Middle frontal gyrus (tissue), 1 donor: ENCODE results near the gene CCNL1.

Source experiments
- DNase-seq: peaks from one replicate; pipeline ENCODE4 v3.0.0-alpha.2; 2015; ENCODE audit warnings: low spot score; ENCODE audit errors: extremely low spot score

Gene CCNL1

DNA sequence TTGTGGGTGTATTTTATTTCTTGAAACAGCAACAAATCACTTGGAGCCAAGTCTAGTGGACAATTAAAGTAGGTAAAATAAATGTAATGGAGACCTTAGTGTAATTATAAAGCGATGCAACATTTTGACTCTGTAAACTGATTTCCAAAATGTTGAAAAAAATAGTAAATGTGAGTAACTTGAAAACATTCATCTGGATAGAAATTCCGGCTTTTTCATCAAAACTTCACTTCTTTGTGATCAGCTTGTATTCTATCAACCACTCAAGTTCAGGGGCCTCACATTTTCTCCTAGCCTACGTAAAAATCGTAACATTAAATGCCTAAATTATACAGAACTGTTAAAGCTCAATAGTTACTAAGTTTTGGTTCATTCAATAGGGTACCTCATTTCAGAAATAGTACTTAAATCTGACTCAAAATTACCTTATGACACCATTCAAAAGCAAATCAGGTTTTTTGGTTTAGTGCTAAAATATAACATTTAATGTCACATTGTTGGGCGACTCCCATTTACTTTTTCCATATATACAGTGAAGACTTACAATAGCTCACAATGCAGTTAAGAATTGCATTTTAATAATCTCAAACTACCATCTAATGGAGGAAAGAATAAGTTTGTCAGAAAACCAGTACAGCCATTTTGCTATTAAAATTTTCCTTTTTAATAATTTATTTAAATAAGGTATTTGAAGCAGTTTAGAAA lies 12.7 kb downstream of the CCNL1 start:
- DNase-seq, result no peak

DNA sequence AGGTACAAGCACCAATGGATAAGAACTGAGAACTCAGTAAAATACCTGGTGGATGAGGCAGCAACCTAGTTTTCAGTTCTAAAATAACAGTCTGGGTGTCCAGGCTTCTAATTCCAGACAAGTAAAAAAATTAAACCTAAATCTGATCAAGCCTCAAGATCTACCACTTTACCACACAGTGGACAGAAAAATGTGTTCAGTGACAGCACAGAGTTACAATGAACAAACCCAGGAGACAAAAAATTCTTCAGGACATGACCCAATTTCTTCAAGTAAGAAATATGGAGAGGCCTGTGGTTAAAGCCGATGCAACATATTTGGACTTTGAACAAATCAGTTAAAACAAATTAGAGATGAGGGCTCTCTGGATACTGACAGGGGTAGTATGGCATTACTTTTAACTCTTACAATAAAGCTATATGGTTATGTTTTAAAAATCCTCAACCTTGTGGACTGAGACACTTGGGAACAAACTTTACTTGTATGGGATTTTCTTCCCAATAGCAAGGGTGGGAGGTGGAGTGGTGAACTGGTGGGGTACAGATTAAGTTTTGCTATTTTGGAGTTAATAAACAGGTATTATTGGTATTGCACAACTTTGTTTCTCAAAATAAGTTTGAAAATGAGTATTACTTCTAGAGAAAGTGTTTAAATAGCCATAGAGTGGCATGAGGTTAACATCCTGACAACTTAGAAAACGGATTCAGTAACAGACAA lies 14.2 kb downstream of the CCNL1 start:
- no peak for DNase-seq

DNA sequence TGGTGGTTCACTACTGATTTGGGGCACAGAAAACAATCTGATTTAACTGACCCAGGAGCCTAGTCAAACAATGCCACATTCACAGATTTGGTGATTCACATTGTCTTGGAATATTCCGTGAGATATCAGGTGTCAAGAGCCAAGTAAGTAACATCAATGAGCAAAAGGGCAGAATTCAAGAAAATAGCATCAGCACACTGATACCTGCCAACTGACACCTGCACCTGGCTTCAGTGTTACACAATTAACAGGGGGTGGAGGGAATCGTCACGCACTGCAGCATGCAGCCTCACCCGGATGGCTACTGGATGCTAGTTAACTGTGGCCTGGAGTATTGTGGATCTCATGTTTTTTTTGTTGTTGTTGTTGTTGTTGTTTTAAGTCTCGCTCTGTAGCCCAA lies 17.6 kb downstream of the CCNL1 start:
- DNase-seq, result no peak

DNA sequence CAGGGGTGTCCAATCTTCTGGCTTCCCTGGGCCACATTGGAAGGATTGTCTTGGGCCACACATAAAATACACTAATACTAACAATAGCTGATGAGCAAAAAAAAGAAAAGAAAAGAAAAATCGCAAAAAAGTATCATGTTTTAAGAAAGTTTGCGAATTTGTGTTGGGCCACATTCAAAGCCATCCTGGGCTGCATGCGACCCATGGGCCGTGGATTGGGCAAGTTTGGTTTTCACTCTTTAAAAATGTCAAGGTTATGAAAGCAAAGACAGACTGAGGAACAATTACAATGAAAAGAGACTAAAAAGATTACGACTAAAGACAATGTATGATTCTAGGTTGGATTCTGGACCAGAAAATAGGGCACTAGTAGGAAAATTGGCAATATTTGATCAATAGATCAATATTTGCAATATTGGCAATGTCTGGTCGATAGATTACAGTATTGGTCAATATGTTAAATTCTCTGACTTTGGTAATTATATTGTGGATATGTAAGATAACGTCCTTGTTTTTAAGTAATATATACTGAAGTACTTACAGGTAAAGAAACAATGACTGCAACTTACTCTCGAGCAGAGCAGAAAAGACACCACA lies 19.9 kb downstream of the CCNL1 start:
- DNase-seq, result no peak

DNA sequence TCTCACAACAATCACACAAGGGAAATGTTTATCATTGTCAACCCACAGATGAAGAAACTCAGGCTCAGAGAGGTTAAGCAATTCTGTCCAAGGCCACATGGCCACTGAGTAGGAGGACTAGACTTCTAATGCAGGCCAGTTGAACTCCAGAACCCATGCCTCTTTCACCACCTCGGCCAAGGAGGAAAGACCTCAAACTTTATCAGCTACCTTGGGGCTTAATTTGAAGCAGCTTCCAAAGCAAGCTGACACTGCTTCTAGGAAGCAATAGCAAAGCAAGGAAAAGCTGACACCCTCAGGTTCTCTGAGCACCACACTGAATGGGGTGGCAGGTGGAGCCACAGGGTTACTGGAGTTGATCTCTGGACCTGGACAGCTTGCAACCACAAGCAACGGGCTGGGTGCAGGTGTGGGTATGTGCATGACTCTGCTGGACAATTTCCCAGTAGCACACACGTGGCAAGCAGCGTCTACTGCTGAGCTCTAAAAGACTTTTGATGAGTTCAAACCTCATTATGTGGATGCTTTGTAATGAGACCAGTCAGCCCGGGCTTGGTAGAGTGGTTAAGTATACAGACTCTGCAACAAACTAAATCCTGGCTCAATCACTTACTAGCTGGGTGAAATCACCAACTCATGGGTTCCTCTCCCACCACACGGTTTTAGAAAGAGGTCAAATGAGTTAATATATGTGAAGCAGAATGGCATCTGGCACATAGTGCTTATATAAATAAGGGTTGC lies 23.1 kb downstream of the CCNL1 start:
- no peak for DNase-seq

DNA sequence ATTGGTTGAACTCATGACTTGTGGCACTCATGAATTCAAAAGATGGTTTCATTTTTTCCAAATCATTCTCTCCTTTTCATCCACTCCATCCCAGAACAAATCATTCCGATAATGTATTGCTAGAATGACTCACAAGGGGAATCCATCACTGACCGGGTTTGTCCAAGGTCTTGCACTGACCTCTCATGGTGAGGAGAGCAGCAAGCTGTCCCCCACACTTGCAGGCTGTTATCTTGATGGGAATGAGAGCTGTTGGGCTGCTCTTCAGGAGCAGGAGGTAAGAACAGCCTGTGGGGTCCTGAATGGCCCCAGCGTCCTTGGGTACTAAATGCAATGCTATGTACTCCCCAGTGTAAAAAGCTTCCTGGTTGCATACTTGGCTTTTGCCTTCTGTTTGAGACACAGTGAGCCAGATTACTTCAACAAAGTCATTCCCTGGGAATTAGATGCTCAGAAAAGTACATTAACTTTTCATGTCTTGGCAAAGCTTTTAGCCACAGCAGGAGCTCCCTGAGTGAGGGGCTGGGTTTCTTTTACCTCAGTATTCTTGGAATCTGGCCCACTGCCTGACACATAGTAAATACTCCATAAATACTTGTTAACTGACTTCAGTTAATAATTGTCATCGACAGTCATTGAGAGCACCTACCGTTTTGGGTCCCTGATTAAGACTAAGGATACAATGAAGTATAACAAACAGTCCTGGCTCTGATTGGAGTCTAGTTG lies 24.1 kb downstream of the CCNL1 start:
- no peak for DNase-seq

DNA sequence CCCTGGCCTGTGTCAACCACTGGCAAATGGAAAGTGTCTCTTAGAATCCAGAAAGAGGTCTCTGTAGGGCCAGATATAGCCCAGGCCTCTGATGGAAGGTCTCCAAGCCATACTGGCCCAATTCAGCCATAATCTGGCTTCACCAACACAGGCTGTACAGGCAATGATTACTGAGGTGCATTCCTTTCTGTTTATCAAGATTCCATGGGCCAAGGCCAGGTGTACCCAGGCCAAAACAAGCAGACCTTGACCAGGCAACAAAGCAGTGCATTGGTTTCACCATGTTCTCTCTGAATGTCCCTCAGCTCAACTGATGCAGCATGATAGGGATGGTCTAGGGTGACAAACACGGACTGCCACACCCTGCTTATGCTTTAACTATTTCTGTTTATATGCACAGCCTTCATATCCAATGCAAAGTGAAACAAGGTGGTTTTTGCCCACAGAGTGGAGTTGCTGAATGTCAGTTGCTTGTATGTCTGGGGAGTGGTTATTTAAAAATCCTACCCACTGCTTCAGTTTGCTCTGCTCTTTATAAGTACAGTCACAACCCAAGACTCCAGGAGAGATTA lies 25.2 kb downstream of the CCNL1 start:
- DNase-seq, result no peak

DNA sequence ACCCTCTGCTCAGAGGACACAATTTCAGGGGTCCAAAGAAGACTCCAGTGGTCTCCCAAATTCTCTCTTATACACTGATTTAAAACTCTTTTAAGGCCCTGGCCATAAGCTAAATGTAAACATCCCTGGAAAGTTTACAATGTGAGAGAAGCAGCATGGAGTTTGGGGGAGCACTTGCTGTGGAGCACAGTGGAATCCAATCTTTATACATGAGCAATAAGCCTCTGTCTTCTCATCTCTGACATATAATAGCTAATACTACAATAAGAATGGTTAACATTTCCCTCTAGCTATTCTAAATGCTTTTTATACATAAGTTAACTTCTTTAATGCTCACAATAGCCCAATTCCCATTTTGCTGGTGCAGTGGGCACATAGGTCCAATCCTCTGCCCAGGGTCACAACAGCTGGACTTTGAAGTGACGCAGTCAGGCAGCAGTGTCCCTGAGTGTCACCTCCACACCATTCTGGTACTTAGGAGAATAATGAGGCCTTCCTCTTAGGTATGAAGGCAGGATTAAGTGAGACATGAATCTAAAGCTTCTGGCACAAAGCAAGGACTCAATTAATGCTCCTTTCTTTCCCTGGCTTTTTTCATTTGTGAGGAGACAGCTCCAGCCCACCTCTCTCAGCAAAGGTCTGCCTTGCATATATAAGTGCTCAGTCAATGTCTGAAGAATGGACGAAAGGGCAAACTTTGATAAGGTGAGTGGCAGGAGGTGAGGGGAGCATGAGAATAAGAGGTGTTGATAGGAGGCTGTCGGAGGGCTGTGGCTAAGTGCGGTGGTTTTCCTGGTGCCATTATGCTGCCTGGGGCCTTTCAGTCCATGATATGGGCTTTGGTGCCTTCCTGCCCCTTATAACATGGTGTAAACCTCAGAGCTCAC lies 26.3 kb downstream of the CCNL1 start:
- no peak for DNase-seq

DNA sequence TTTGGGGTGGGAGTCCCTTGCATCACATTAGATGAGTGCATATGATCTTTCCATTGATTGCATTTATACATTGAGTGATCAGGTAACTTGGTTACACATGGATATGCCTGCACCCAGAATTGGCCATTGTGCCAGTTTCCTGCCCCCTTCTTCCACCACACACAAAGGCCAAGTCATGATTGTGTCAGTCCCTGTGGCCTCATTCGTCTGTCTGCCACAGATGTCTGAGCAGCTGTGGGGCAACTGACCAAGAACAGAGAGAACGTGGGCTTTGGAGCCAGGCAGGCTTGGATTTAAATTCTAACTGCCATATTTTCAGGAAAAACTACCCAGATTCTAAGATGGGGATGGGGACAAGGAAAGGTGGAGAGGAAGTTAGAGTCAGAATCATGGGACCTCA lies 27.0 kb downstream of the CCNL1 start:
- peak; percentile 69 for DNase-seq

DNA sequence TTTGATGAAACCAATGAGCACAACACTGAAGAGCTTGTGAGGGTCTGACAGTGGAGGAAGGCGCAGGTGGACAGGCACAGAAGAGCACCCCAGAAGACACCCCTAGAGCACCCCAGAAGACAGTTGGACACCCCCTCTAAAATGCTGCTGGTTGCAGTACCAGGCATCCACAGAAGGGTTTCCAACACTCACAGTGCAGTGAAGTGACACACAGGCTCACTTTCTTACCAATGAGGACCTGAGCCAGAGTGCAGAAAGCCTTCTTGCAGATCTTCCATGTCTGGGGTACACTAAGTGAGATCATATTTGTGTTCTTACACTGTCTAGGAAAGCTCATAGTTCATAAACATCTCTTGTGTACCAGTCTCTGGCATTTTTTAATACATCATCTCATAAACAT lies 27.6 kb downstream of the CCNL1 start:
- DNase-seq, result no peak

DNA sequence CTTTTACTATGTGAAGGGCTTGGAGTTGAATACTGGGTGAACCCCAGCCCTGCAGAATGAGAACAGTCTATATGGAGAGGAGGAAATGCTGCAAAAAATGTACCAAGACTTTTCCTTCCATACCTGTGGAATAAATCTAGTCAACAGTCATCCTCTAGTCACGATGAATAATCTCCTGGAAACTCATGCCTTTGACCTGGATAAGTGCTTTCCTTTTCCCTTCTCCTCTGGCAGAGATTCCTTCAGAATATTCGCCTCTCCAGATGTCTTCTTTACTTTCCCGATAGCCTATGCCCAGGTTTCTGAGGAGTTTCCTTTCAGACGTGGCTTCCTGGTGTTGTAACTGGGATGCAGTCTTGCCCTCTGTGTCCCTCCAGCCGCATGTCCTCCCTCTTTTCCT lies 28.1 kb downstream of the CCNL1 start:
- DNase-seq, result no peak

DNA sequence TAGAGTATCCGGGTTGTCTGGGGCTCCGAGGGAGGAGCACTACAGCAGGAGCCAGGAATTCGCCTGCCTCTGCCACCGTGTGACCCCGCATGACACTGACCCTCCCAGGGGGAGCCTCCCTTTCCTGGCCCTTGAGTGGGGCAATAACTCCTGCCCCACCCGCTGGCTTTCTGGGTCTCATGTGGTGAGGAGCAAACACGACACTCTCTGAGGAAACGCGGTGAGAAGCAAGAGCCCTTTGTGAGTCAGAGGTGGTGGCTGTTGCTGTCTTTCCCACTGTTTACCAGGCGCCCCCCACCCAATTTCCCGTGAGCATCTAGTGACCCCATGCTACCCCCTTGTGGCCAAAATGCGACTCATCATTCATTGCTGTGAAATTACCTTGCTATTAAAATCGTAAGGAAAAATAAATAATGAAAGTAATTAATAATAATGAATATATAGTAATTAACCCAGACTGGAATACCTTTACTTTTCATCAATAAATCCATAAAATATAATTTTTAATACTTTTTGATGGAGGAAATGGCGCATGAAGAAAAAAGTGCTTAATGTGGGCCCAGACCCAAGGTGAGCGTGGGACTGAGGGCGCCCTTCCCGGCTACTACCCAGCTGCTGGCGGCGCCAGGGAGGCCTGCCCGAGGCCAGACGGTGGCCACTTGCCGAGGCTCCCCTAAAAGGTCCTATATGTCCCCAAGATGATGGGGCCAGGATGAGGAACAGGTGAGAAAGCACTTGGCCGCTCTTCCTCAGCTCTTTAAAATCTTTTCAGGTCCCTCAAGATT lies 29.3 kb downstream of the CCNL1 start:
- DNase-seq, result no peak

DNA sequence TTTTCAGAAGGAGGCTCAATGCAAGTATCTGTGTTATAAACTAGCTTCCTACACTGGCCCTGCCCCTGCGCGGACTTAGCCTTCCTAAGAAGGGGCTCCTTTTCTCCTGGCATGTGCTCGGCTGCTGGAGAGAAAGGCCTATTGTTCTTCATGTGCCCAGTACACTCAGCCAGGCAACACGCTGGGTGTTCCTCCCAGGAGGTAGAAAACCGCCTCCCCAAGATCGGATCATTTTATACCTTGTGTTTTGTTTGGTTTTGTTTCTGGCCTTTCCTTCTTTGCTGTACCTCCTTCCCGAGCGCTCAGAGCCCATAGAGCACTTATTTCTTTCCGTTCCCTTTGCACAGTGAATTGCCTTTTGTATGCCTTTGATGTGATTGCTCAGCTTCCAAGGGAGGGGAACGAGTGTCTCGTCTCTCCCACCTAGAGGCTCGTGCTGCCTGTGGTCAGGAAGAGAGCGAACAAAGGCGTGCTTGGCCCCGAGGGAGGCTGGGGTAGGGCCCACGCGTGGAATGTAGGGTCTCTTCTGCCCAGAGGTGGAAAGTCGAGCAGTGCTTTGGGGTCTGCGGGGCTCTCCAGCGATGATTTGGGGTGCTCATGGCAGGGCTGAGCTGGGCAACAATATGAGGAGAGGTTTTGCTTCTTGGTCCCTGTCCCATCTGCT lies 30.0 kb downstream of the CCNL1 start:
- DNase-seq, result no peak

DNA sequence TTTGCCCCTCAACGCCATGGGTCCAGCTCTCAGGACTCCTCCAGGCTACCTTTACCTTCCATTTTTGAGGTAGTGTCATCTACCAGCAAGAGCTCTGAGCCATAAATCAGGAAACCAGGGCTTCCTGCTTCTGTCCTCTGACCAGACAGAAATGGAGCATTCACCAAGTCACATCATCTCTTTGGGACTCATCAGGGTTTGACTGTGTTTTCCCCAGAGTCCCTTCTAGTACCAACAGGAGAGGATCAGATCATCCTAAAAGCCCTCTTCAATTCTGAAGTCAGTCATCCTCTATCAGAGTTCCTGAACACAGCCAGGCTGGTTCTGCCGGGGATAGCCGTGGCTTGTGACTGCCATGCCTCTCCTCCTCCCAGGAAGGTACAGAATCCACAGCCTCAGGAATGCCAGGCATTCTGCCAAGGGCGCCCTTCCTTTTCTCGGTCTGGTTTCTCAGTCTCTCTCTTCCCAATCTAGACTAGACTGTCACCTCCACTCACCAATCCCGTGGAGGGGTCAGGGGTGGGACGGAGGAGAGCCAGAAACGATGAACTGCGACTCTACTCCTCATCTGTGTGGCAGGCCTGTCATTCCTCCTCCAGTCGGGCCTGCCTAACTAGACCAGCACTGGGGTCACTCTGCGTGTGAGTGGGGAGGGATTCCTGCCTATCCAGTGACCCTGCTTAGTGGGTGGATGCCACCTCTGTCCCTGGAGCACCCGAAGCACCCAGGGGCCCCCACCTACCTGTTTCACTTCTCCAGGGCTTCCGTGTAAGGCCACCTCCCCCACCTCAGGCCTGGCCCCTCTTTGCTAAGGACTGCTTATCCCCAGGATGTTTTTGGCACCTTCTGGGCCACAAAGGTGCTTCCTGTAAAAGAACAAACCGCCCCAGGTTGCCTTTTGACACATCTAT lies 30.9 kb downstream of the CCNL1 start:
- no peak for DNase-seq

DNA sequence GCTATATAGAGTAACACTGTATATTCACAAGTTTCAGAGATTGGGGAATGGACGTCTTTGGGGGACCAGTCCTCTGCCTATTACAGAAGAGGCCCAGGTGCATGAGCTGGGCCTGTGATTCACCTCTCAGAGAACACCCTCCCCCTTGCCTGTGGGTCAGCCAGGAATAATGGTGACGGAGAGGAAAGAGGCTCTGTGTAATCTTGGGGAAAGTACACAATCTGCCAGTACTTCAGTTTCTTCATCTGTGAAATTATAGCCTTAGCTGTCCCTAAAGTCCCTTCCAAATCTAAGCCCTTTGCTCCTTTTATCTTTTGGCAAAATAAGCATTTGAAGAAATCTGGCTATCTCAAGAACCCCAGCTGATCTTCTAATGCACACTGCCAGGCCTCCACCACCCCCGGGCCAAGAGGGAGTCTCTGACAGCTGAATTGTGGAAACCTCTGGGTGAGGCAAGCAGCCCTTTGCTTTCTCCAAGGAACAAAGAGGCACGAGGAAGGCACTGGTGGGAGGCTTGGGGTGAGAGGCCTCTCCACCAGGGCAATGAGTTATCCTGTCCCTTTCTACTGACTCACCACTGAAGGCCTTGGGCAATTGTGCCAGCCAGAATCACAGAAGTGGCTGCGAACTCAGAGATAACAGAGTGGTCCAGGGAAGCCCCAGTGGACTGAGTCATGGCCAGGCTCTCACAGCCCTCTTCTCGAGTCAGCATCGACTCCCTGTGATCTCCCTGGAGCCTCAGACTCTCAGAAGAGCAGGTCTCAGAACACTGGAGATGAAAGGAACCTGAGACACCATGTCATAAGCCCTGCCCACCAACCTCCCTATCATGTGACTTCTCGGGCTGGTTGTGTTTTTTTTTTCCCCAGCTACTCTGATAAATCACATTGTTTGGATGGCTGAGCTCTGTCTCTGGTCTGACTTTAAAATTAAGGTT lies 31.8 kb downstream of the CCNL1 start:
- no peak for DNase-seq

DNA sequence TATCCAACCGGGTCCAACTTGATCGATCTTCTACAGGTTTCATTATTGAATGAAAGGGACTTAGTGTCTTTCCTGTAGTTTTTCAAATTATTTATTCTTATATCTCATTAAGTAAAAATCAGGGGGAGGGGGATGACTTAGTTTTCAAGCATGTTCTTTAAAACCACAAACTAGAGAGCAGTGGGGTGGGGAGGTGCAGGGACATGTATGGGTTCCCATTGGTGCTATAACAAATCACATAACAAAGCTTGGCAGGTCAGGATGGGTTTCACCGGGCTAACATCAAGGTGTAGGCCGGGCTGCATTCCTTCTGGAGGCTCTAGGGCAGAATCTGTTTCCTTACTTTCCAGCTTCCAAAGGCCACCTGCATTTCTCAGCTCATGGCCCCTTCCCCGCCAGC lies 32.7 kb downstream of the CCNL1 start:
- DNase-seq, result no peak

DNA sequence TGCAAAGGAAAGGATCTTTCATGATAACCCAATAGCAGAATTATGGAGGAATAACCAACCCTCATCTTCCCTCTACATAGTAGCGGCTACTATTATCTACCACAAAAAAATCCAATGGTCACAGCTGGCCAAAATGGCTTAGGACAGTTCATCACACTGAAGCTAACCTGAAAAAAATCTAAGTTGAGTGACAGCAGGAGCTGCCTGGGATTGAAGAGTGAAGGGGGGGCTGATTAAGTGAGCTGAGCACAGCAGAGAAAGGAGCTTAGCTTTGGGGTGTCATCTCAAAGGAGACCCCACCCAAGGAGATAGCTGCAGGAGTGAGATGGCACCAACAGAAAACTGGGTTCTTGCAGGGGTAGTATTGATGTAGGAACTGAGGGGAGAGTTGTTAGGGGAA lies 33.6 kb downstream of the CCNL1 start:
- no peak for DNase-seq
